Measurements from ENCODE around the gene GSG1L2.

- TF ChIP-seq CTCF (conservative IDR thresholded peaks at IDR 0.05; ENCODE audit: low read depth, low read length) (no peak), FOS (IDR thresholded peaks at IDR 0.05; ENCODE audit: low read depth, low read length) (no peak), POLR2A (IDR thresholded peaks at IDR 0.05; ENCODE audit: low read depth, low read length) (no peak), RFX5 (IDR thresholded peaks at IDR 0.05; ENCODE audit: low read depth, low read length) (no peak), USF2 (IDR thresholded peaks at IDR 0.05; ENCODE audit: low read depth, low read length) (no peak), NFE2L2 (IDR thresholded peaks at IDR 0.05; ENCODE audit: low read depth, low read length) (no peak), MAFK (IDR thresholded peaks at IDR 0.05; ENCODE audit: low read depth, low read length) (no peak), BHLHE40 (IDR thresholded peaks at IDR 0.05; ENCODE audit: low read depth, low read length) (no peak), MXI1 (IDR thresholded peaks at IDR 0.05; ENCODE audit: borderline replicate concordance, low read depth, low read length) (no peak), RCOR1 (IDR thresholded peaks at IDR 0.05; ENCODE audit: insufficient replicate concordance, low read length) (no peak), CEBPB (IDR thresholded peaks at IDR 0.05; ENCODE audit: low read depth, low read length) (no peak), ELK1 (IDR thresholded peaks at IDR 0.05; ENCODE audit: borderline replicate concordance, low read depth, low read length) (no peak), RAD21 (IDR thresholded peaks at IDR 0.05; ENCODE audit: low read length) (no peak)
These were observed 12.0 kb upstream of the GSG1L2 start for GRCh38 chr17:9833922-9834321.

Data from IMR-90 (cell line).